LNCaP clone FGC (cell line): ENCODE results near the gene RASGRP3.

Experiments
- DNase-seq: peaks from one replicate; pipeline ENCODE4 v3.0.0-alpha.2; 2011; ENCODE audit warnings: low read depth
- H3K4me3 ChIP-seq: 2 replicates; pipeline ENCODE4 v1.5.1; 2011; ENCODE audit warnings: mild to moderate bottlenecking, low read depth, low read length, control low read depth
- CTCF ChIP-seq: IDR thresholded peaks from 2 replicates; pipeline ENCODE4 v1.5.1; 2012; ENCODE audit warnings: mild to moderate bottlenecking; ENCODE audit not compliant: control insufficient read depth, insufficient read depth; ENCODE audit errors: extremely low read depth

The RASGRP3 gene

DNA sequence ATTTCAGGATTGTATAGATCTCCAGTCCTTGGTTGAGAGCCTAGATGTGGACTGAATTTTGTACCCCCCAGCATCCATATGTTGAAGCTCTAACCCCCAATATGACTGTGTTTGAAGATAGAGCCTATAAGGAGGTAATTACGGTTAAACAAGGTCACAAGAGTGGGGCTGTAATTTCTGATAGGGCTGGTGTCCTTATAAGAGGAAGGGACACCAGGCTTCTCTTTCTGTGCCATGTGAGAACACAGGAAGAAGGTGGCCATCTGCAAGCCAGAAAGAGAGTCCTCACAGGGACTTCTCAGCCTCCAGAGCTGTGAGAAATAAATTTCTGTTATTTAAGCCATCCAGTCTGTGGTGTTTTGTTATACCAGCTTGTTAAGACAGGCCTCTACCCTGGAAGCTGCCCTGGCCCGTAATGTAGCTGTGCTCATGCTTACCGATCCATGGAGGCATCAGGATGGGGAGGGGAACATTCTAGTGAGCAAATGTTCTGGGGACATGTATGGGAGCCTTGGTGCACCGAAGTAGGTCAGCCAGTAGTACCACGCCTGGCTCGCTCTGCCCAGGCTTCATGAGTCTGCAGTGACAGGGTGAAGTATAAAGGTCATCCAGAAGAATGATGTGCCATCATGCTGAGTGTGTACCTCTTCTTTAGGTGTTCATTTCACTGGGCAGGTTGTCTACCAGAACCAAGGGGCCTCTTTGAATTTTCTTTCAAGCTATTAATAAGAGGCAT lies 16.1 kb downstream of the RASGRP3 start:
- H3K4me3 ChIP-seq = no peak overlapping the region
- TF ChIP-seq CTCF = no peak
- no peak for DNase-seq

GRCh38 chr2:33494155-33494779 lies 17.8 kb downstream of the RASGRP3 start:
- H3K4me3 ChIP-seq = no peak overlapping the region
- DNase-seq = no peak

GRCh38 chr2:33494877-33495641 lies 18.6 kb downstream of the RASGRP3 start:
- no peak overlapping the region for H3K4me3 ChIP-seq
- no peak for TF ChIP-seq CTCF
- DNase-seq = no peak

More at GRCh38 chr2:33494155-33494779, 17.8 kb downstream of the RASGRP3 start:
- no peak for TF ChIP-seq CTCF

- no peak for DNase-seq
- TF ChIP-seq CTCF = no peak
- H3K4me3 ChIP-seq = no peak overlapping the region
Measured at GRCh38 chr2:33495683-33496082, 19.2 kb downstream of the RASGRP3 start.

DNA sequence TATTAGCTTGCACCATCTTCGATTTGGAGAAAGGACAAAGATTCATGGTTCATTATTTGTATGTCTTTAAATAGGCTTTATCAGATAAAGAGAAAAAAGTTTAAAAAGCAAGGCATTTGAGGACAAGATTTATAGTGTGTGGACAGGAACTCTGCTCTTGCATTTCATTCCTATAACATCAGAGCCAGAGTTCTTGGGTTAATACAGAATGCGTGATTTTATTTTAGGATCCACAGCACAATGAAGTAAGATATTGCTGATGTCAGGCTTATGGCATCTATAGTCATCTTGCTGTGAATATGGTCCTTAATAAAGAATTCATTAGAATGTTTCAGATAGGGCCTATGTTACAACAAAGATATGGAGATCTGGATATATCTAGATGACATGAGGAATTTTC lies 19.7 kb downstream of the RASGRP3 start:
- no peak for TF ChIP-seq CTCF
- DNase-seq = no peak
- no peak overlapping the region for H3K4me3 ChIP-seq

GRCh38 chr2:33496726-33497125 lies 20.3 kb downstream of the RASGRP3 start:
- TF ChIP-seq CTCF = no peak
- H3K4me3 ChIP-seq = no peak overlapping the region
- no peak for DNase-seq
